Neural progenitor cell (in vitro differentiated cells): ENCODE data around the gene ZFYVE21.

Experiments used
- EZH2phosphoT487 ChIP-seq: fragments of 200-600 bp; sonication (generic); IDR thresholded peaks from 2 replicates; pipeline ENCODE4 v1.6.1; 2017; ENCODE audit warnings: antibody characterized with exemption
- TF ChIP-seq, protein P1 (sequence below): fragments of 200-600 bp; sonication (generic); IDR thresholded peaks from 2 replicates; pipeline ENCODE4 v1.5.1; 2017; ENCODE audit warnings: antibody characterized with exemption, mild to moderate bottlenecking

DNA sequence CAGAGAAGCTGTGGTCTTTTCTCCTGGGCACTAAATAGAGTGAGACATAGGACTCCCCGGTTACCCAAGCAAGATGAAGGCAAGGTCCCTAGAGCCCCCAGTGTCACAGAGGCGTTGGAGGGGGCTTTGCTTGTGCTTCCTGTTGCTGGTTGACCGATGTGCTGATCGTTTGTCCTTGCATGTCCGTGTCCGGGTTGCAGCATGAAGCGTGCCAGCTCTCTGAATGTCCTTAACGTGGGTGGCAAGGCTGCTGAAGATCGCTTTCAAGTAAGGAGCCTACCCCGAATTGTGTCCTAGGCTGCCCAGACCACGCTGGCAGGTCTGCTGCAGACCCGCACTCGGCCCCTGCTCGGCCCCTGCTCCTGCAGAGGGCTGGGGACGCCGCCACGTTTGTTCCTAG is 23.5 kb upstream of the ZFYVE21 start:
- TF ChIP-seq, protein P1, sequence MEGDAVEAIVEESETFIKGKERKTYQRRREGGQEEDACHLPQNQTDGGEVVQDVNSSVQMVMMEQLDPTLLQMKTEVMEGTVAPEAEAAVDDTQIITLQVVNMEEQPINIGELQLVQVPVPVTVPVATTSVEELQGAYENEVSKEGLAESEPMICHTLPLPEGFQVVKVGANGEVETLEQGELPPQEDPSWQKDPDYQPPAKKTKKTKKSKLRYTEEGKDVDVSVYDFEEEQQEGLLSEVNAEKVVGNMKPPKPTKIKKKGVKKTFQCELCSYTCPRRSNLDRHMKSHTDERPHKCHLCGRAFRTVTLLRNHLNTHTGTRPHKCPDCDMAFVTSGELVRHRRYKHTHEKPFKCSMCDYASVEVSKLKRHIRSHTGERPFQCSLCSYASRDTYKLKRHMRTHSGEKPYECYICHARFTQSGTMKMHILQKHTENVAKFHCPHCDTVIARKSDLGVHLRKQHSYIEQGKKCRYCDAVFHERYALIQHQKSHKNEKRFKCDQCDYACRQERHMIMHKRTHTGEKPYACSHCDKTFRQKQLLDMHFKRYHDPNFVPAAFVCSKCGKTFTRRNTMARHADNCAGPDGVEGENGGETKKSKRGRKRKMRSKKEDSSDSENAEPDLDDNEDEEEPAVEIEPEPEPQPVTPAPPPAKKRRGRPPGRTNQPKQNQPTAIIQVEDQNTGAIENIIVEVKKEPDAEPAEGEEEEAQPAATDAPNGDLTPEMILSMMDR, result no peak
- TF ChIP-seq EZH2phosphoT487, result no peak
